ENCODE data around the gene CNN1.
A peak's percentile ranks its signal among the peaks of the same experiment; 100 is the strongest.

Gene CNN1

GRCh38 chr19:11578258-11579142 is 39.8 kb downstream of the CNN1 start:
- no peaks in the 10 kb centered on the region for H3K9me3 ChIP-seq
- H3K4me3 ChIP-seq (ENCODE audit: low read depth, low read length), result no peak overlapping the region
- no peaks in the 10 kb centered on the region for H3K36me3 ChIP-seq
- TF ChIP-seq, protein P1, sequence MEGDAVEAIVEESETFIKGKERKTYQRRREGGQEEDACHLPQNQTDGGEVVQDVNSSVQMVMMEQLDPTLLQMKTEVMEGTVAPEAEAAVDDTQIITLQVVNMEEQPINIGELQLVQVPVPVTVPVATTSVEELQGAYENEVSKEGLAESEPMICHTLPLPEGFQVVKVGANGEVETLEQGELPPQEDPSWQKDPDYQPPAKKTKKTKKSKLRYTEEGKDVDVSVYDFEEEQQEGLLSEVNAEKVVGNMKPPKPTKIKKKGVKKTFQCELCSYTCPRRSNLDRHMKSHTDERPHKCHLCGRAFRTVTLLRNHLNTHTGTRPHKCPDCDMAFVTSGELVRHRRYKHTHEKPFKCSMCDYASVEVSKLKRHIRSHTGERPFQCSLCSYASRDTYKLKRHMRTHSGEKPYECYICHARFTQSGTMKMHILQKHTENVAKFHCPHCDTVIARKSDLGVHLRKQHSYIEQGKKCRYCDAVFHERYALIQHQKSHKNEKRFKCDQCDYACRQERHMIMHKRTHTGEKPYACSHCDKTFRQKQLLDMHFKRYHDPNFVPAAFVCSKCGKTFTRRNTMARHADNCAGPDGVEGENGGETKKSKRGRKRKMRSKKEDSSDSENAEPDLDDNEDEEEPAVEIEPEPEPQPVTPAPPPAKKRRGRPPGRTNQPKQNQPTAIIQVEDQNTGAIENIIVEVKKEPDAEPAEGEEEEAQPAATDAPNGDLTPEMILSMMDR (IDR thresholded peaks at IDR 0.05; ENCODE audit: low read depth, low read length), result no peak
- no peaks in the 10 kb centered on the region for H3K27me3 ChIP-seq
- no peak for DNase-seq
- peaks cover 5% of the 10 kb centered on the region; the same call in 1 of the 2 replicates for H3K4me1 ChIP-seq

DNA sequence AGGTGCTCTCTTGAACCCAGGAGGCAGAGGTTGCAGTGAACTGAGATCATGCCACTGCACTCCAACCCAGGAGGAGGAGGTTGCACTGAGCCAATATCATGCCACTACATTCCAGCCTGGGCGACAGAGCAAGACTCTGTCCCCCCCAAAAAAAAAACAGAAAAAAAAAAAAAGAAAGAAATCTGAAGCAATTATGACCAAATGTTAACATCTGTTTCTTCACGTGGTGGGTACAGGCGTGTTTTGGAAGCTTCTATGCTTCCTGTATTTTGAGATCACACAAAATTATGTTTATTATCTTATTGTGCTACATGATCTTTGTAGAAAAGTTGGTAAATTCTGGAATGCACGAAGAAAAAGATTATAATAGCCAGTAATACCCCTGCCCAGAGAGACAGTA is 41.5 kb downstream of the CNN1 start:
- DNase-seq, result no peak
- H3K4me3 ChIP-seq (ENCODE audit: low read depth, low read length), result no peak overlapping the region
- TF ChIP-seq, protein P1 (IDR thresholded peaks at IDR 0.05; ENCODE audit: low read depth, low read length), result no peak
- no peaks in the 10 kb centered on the region for H3K36me3 ChIP-seq
- H3K27me3 ChIP-seq, result no peaks in the 10 kb centered on the region
- no peaks in the 10 kb centered on the region for H3K9me3 ChIP-seq
- H3K4me1 ChIP-seq, result peaks cover 5% of the 10 kb centered on the region; the same call in 1 of the 2 replicates

- Histone ChIP-seq H3K9me3 (no peaks in the 10 kb centered on the region), H3K4me1 (peaks cover 5% of the 10 kb centered on the region; the same call in 1 of the 2 replicates), H3K36me3 (no peaks in the 10 kb centered on the region), H3K27me3 (no peaks in the 10 kb centered on the region), H3K4me3 (ENCODE audit: low read depth, low read length) (no peak overlapping the region)
- TF ChIP-seq, protein P1 (IDR thresholded peaks at IDR 0.05; ENCODE audit: low read depth, low read length), result no peak
- DNase-seq, result no peak
Measured at GRCh38 chr19:11581740-11582139, 43.1 kb downstream of the CNN1 start.

DNA sequence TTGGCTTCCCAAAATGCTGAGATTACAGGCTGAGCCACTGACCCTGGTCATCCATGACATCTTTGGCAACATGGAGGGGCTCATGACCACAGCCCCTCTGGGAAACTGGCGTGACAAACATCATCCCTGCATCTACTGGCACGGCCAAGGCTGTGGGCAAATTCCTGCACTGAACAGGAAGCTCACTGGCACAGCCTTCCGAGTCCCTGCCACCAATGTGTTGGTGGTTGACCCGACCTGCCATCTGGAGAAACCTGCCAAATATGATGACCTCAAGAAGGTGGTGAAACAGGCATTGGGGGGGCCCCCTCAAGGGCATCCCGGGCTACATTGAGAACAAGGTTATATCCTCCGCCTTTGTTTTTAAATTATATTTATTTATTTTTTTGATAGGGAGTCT is 47.7 kb downstream of the CNN1 start:
- TF ChIP-seq, protein P1 (IDR thresholded peaks at IDR 0.05; ENCODE audit: low read depth, low read length), result no peak
- Histone ChIP-seq H3K36me3 (no peaks in the 10 kb centered on the region), H3K4me3 (ENCODE audit: low read depth, low read length) (no peak overlapping the region), H3K4me1 (no peaks in the 10 kb centered on the region), H3K9me3 (no peaks in the 10 kb centered on the region), H3K27me3 (no peaks in the 10 kb centered on the region)
- DNase-seq, result no peak

GRCh38 chr19:11587302-11587974 is 48.8 kb downstream of the CNN1 start:
- TF ChIP-seq, protein P1 (IDR thresholded peaks at IDR 0.05; ENCODE audit: low read depth, low read length), result peak; percentile 89
- H3K27me3 ChIP-seq, result no peaks in the 10 kb centered on the region
- H3K36me3 ChIP-seq, result no peaks in the 10 kb centered on the region
- no peaks in the 10 kb centered on the region for H3K9me3 ChIP-seq
- H3K4me1 ChIP-seq, result no peaks in the 10 kb centered on the region
- DNase-seq, result peak; percentile 82
- peak overlapping the region; percentile 33 for H3K4me3 ChIP-seq (ENCODE audit: low read depth, low read length)
